ENCODE results near the gene GRM7. TPM values are rescaled to one million over a fixed set of nuclear protein-coding genes. Genes with fewer than 3 reads are reported as not detected.
A peak's percentile ranks its signal among the peaks of the same experiment; 100 is the strongest.

The GRM7 gene
- polyA plus RNA-seq, 1 donor: 3.3 TPM

- no peak for DNase-seq
These were observed 644.2 kb downstream of the GRM7 start for GRCh38 chr3:7504886-7505775.

GRCh38 chr3:7506606-7507180 lies 645.8 kb downstream of the GRM7 start:
- no peak for DNase-seq

- DNase-seq: no peak
These were observed 647.9 kb downstream of the GRM7 start for GRCh38 chr3:7508821-7509220.

GRCh38 chr3:7512048-7512447 lies 651.1 kb downstream of the GRM7 start:
- no peak for DNase-seq

GRCh38 chr3:7518026-7518425 lies 657.1 kb downstream of the GRM7 start:
- no peak for DNase-seq

GRCh38 chr3:7518456-7518855 lies 657.5 kb downstream of the GRM7 start:
- no peak for DNase-seq

- DNase-seq: no peak
These were observed 659.1 kb downstream of the GRM7 start for GRCh38 chr3:7520059-7520458.

- DNase-seq: no peak
These were observed 659.7 kb downstream of the GRM7 start for GRCh38 chr3:7520593-7520992.

GRCh38 chr3:7536510-7536909 lies 675.6 kb downstream of the GRM7 start:
- no peak for DNase-seq

GRCh38 chr3:7536921-7537320 lies 676.0 kb downstream of the GRM7 start:
- no peak for DNase-seq

GRCh38 chr3:7543294-7543880 lies 682.5 kb downstream of the GRM7 start:
- DNase-seq: no peak

GRCh38 chr3:7545334-7545733 lies 684.4 kb downstream of the GRM7 start:
- no peak for DNase-seq

GRCh38 chr3:7546253-7546652 lies 685.3 kb downstream of the GRM7 start:
- peak; percentile 31 for DNase-seq

- no peak for DNase-seq
These were observed 686.9 kb downstream of the GRM7 start for GRCh38 chr3:7547826-7548225.

- no peak for DNase-seq
These were observed 702.0 kb downstream of the GRM7 start for GRCh38 chr3:7562892-7563291.

- DNase-seq: no peak
These were observed 704.7 kb downstream of the GRM7 start for GRCh38 chr3:7565574-7565973.

GRCh38 chr3:7567160-7567559 lies 706.2 kb downstream of the GRM7 start:
- no peak for DNase-seq

- no peak for DNase-seq
These were observed 707.7 kb downstream of the GRM7 start for GRCh38 chr3:7568526-7569184.

- DNase-seq: no peak
These were observed 712.4 kb downstream of the GRM7 start for GRCh38 chr3:7573330-7573729.

GRCh38 chr3:7574435-7574834 lies 713.5 kb downstream of the GRM7 start:
- DNase-seq: no peak

GRCh38 chr3:7576071-7576470 lies 715.2 kb downstream of the GRM7 start:
- DNase-seq: peak; percentile 19

- DNase-seq: no peak
These were observed 715.6 kb downstream of the GRM7 start for GRCh38 chr3:7576506-7576905.

- no peak for DNase-seq
These were observed 716.6 kb downstream of the GRM7 start for GRCh38 chr3:7577513-7577912.

All from left kidney (tissue), 2 donors.